GM18858 (cell line): ENCODE measurements around the gene GSTA5.
"Not testable (repeated sequence)": the region's sequence is repeated elsewhere in the genome, so short reads cannot be mapped to it uniquely, and the experiment has no call there.

Source experiments
- ATAC-seq: cut with Tn5 transposase; IDR thresholded peaks from one replicate; pipeline ENCODE4 v1.9.1; 2021; ENCODE audit not compliant: unreplicated experiment

Gene GSTA5

GRCh38 chr6:52794366-52794765 is 46.2 kb downstream of the GSTA5 start:
- not testable (repeated sequence) for ATAC-seq

DNA sequence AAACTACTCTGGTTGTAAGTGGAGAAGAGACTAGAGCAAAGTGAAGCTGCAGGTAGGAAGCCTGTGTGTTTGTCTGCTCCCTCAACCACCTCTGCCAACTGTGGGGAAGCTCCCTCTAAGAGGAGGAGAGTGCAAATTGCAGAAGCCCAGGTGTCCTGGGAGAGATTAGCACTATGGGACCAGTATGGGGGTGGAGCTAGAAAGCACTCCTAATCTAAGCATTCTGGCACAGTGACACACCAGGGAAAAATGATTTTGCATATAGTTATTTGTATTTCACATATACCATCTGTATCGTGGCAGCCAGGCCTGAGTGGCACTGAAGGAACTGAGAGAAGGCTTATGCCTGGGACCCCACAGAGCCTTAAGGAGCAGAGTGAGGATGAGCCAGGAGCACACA is 49.8 kb downstream of the GSTA5 start:
- ATAC-seq = no peak

DNA sequence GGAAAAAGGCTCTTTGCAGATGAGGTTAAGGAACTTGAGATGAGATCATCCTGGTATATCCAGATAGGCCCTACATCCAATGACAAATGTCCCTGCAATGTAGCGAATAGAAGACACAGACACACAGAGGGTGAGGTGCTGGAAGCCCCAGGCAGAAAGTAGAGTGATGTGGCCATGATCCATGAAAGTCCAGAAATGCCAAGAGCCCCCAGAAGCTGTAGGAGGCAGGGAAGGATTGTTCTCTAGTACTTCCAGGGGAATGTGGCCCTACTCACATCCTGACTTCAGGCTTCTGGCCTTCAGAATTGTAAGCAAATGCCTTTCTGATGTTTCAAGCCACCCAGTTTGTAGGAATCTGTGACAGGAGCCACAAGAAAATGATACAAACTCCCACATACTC is 51.0 kb downstream of the GSTA5 start:
- ATAC-seq = not testable (repeated sequence)

- ATAC-seq = no peak
Measured at GRCh38 chr6:52788478-52788877, 52.1 kb downstream of the GSTA5 start.

DNA sequence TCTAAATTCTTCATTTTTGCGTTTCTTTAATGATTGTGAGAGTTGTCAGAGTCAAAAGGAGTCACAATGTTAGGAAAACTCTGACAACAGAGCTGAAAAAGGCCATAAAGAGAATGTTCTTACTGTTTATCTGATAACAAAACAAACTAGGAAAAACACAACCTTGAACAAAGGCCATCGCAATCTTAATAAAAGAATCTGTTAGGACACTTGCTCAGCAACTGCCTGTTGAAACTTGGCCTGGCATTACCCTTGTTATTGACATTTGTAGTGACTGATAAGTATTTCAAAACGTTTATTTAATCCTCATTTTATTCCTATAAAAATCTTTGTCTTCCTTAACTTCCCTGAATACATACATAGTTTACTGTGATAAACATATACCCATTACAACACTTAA is 52.7 kb downstream of the GSTA5 start:
- no peak for ATAC-seq

DNA sequence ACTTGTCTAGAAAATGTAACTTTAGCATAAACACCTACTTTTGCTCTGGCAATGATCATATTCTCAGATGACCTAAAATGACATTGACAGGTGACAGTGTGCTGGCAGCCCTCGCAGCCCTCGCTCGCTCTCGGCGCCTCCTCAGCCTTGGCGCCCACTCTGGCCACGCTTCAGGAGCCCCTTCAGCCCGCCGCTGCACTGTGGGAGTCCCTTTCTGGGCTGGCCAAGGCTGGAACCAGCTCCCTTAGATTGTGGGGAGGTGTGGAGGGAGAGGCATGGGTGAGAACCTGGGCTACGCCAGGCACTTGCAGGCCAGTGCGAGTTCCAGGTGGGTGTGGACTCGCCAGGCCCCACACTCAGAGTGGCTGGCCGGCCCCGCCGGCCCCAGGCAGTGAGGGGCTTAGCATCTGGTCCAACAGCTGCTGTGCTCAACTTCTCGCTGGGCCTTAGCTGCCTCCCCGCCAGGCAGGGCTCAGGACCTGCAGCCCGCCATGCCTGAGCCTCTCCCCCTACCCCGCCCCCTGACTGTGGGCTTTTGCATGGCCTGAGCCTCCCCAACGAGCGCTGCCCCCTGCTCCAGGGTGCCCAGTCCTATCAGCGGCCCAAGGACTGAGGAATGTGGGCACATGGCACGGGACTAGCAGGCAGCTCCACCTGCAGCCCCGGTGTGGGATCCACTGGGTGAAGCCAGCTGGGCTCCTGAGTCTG is 54.2 kb downstream of the GSTA5 start:
- no peak for ATAC-seq

DNA sequence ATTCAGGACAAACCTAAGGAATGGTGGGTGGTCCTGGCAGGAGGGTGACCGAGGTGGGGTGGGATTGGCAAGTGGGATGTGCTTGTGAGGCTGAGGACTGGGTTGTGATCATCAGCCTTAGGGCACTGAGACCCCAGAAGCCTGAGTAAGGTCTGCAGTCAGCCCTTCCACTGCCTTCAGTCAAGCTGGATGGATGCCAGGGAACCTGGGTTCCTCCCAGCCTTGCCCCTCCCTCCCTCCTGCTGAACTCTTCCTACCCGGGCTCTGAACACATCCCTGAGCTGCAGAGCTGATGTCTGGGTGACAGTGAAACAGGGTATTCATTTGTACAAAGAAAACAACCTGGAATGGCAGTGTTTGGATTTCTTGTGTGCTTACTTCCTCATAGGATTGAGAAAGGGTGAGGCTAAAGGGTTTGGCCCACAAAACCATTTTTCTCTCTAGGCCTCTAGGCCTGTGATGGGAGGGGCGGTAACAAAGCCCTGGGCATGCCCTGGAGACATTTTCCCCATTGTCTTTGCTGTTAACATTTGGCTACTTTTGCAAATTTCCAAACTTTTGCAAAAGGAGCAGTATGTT is 57.8 kb downstream of the GSTA5 start:
- not testable (repeated sequence) for ATAC-seq

- ATAC-seq = not testable (repeated sequence)
Measured at GRCh38 chr6:52782209-52782608, 58.4 kb downstream of the GSTA5 start.
